A673 (cell line): ENCODE data around the gene GLCE. TPM values are rescaled to one million over a fixed set of nuclear protein-coding genes. Genes with fewer than 3 reads are reported as not detected.

ENCODE experiments used
- BruUV-seq: library from RNA; stranded (reverse); fragments of 400-500 nt; replicated peaks from 2 replicates; lab custom pipeline; 2021; lab: Mats Ljungman, UMichigan
- CTCF ChIA-PET: fragments of 300-600 bp; sonication (Branson Sonifier 250); formaldehyde crosslinking; loops from one replicate; lab custom pipeline; 2022; ENCODE audit warnings: antibody characterized with exemption; lab: Charles Lee
- POLR2A ChIA-PET: fragments of 300-600 bp; sonication (Branson Sonifier 250); formaldehyde crosslinking; loops from one replicate; lab custom pipeline; 2022; ENCODE audit warnings: antibody characterized with exemption; ENCODE audit not compliant: low non-redundant PET; lab: Charles Lee
- DNase-seq: peaks from one replicate; pipeline ENCODE4 v3.0.0-alpha.2; 2015; ENCODE audit warnings: low spot score
- H3K27ac ChIP-seq: fragments of 200-600 bp; sonication (generic); 2 replicates; pipeline ENCODE4 v1.5.1; 2016; ENCODE audit warnings: mixed run types, low read depth, mild to moderate bottlenecking, mixed read lengths, antibody characterized with exemption, low read length; ENCODE audit not compliant: poor library complexity, severe bottlenecking
- H3K27me3 ChIP-seq: fragments of 200-600 bp; sonication (generic); replicated peaks from 2 replicates; pipeline ENCODE4 v1.6.1; 2017; ENCODE audit warnings: mixed run types, low read depth, mild to moderate bottlenecking, mixed read lengths, antibody characterized with exemption, low read length; ENCODE audit not compliant: insufficient read depth, poor library complexity
- H3K36me3 ChIP-seq: fragments of 200-600 bp; sonication (generic); 2 replicates; pipeline ENCODE4 v1.6.1; 2016; ENCODE audit warnings: mixed run types, mild to moderate bottlenecking, mixed read lengths, antibody characterized with exemption, low read length; ENCODE audit not compliant: insufficient read depth, poor library complexity, severe bottlenecking
- H3K4me1 ChIP-seq: fragments of 200-600 bp; sonication (generic); 2 replicates; pipeline ENCODE4 v1.6.1; 2017; ENCODE audit warnings: mixed run types, mild to moderate bottlenecking, mixed read lengths, antibody characterized with exemption, low read length; ENCODE audit not compliant: insufficient read depth, poor library complexity, severe bottlenecking
- H3K4me3 ChIP-seq: fragments of 200-600 bp; sonication (generic); 2 replicates; pipeline ENCODE4 v1.5.1; 2016; ENCODE audit warnings: low read depth, mixed run types, mild to moderate bottlenecking, mixed read lengths, low read length; ENCODE audit not compliant: poor library complexity, severe bottlenecking
- H3K9me3 ChIP-seq: fragments of 200-600 bp; sonication (generic); 2 replicates; pipeline ENCODE4 v1.6.1; 2016; ENCODE audit warnings: mixed run types, low read depth, mild to moderate bottlenecking, mixed read lengths, antibody characterized with exemption, low read length; ENCODE audit not compliant: poor library complexity, severe bottlenecking
- CTCF ChIP-seq: fragments of 300-800, 200-600 bp; sonication (generic); conservative IDR thresholded peaks from 2 replicates; pipeline ENCODE4 v1.5.1; 2017; ENCODE audit warnings: low read depth, mild to moderate bottlenecking, antibody characterized with exemption, low read length, moderate library complexity, mixed read lengths
- EZH2 ChIP-seq: fragments of 200-600 bp; sonication (generic); IDR thresholded peaks from 2 replicates; pipeline ENCODE4 v1.6.1; 2017; ENCODE audit warnings: borderline replicate concordance, low read depth, mild to moderate bottlenecking, mixed read lengths, antibody characterized with exemption, low read length; ENCODE audit not compliant: poor library complexity, severe bottlenecking
- intact Hi-C: fragments of 100-400 bp; cut with micrococcal nuclease; formaldehyde crosslinking; loops from one replicate; pipeline ENCODE4 v1.10.0; 2022; ENCODE audit not compliant: unreplicated experiment
- total RNA-seq: library from RNA; stranded (reverse); gene quantifications from 2 replicates; pipeline ENCODE4 v1.2.3, GENCODE V29; 2021

The GLCE gene
- total RNA-seq, 1 experiment from 2014 or later: 44.6 TPM

GRCh38 chr15:69127306-69127705 is 33.1 kb upstream of the GLCE start:
- Histone ChIP-seq H3K27me3 (no peaks in the 10 kb centered on the region), H3K4me3 (no peak overlapping the region), H3K4me1 (peaks cover 6% of the 10 kb centered on the region), H3K9me3 (no peaks in the 10 kb centered on the region), H3K36me3 (no peaks in the 10 kb centered on the region), H3K27ac (no peak overlapping the region)
- TF ChIP-seq CTCF: no peak
- TF ChIP-seq EZH2: no peak
- POLR2A ChIA-PET: no interaction called here
- intact Hi-C loops: no loop called here
- CTCF ChIA-PET: no interaction called here
- no peak for DNase-seq
- no TSS peak for BruUV-seq

GRCh38 chr15:69128667-69129311 is 31.6 kb upstream of the GLCE start:
- Histone ChIP-seq H3K9me3 (no peaks in the 10 kb centered on the region), H3K27me3 (no peaks in the 10 kb centered on the region), H3K4me3 (no peak overlapping the region), H3K4me1 (peaks cover 6% of the 10 kb centered on the region), H3K27ac (no peak overlapping the region), H3K36me3 (no peaks in the 10 kb centered on the region)
- intact Hi-C loops: no loop called here
- no peak for DNase-seq
- no TSS peak for BruUV-seq
- ChIA-PET CTCF (no interaction called here), POLR2A (no interaction called here)
- no peak for TF ChIP-seq EZH2
- no peak for TF ChIP-seq CTCF

GRCh38 chr15:69131362-69132220 is 28.8 kb upstream of the GLCE start:
- no peak for DNase-seq
- no peak for TF ChIP-seq CTCF
- no peak for TF ChIP-seq EZH2
- H3K36me3 ChIP-seq: no peaks in the 10 kb centered on the region
- H3K27me3 ChIP-seq: no peaks in the 10 kb centered on the region
- H3K4me3 ChIP-seq: no peak overlapping the region
- BruUV-seq: no TSS peak
- intact Hi-C loops: no loop called here
- no peaks in the 10 kb centered on the region for H3K9me3 ChIP-seq
- ChIA-PET POLR2A (no interaction called here), CTCF (no interaction called here)
- H3K27ac ChIP-seq: no peak overlapping the region
- H3K4me1 ChIP-seq: no peaks in the 10 kb centered on the region
